Stimulated activated CD4-positive, alpha-beta T cell treated with anti-CD3 and anti-CD28 coated beads, Interleukin-15, amount 100 ng/mL, for 48 hours (primary cell): Measurements from ENCODE around the gene GPR108.

ENCODE experiments used
- DNase-seq, 2 donors: peaks; one replicate each; pipeline ENCODE4 v3.0.0-alpha.2; 2020; ENCODE audit warnings: low read depth in 2 of 2

Gene GPR108

DNA sequence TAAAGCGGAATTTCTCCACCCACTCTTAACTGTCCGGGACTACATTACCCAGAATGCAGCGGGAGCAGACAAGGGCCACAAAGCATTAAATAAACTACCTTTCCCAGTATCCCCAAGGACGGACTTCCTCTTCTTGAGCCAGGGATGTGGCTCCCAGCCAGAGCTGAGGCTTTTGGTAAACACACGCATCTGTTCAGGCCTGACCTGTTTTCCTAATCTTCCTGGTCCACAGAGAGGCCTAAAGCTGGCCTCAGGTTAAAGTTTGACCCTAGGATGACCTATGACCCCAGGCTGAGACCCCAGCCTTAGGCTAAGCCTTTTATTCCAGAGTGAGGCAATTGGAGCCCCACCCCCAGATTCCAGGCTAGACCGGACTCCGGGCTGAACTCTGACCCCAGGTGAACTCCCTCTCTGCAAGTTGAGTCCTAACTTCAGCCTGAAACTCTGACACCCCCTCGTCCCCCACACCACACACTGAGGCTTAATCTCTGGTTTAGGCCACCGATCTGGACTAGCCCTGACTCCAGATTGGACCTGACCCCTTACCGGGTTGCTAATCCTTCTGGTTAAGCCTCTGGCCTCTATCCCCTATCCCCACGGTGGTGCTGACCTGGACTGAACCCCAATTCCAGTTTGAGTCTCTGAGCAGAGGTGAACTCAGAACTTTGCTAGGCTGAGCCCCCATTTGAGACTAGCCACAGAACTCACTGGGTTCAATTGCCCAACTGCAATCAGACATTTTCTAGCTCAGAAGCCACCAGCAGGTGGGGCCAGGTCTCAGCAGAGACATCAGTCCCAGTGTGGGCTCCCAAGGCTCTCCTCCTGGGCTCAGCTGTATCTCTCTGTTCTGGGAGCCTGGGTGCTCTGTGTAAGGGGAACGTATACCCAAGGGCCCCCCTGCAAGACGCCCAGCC, 750 bp upstream of the GPR108 start:
- peak; percentile 67 to 77 for DNase-seq

DNA sequence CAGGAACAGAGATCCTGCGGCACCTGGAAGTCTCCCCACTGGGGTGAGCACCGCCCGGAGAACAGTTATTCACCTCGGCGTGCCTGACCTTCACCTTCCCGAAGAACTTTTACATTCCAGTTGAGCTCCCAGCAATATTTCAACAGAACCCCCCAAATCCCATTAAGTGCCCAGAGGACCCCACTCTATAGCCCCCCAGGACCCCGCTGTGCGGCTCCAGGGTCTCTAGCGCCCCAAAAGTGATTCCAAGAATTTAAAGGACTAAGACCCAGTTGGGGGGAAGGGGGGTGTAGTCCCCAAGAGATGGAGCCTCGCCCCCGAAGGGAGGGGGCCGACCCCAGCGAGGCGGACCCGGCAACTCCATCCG, 480 bp downstream of the GPR108 start:
- DNase-seq, result no peak

DNA sequence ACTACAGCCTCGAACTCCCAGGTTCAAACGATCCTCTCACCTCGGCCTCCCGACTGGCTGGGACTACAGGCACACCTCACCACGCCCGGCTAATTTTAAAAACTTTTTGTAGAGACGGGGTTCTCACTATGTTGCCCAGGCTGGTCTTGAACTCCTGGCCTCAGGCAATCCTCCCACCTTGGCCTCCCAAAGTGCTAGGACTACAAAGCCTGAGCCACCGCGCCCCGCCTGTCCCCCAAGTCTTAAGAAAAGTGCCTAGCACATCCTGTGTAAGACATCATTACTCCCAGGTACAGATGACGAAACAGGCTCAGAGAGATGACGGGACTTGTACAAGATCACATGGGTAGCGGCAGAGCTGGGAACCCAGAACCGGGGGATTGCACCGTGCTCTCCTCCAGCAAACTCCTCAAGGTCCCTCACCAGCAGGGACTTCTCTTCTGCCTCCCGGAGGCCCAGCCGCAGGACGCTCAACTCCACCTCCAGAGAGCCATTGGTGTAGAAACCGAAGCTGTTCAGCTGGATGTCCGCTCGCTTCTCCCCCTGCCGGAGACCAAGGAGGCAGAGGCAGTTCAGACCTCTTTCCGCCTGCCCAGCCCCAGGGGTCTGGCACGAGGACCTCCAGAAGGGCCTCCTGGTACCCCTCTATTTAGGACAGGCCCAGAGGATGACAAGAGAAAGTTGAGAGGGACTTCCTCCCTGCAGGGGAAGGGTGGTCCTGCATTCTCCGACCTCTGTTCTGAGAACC, 1.0 kb downstream of the GPR108 start:
- peak; percentile 58 to 63 for DNase-seq

DNA sequence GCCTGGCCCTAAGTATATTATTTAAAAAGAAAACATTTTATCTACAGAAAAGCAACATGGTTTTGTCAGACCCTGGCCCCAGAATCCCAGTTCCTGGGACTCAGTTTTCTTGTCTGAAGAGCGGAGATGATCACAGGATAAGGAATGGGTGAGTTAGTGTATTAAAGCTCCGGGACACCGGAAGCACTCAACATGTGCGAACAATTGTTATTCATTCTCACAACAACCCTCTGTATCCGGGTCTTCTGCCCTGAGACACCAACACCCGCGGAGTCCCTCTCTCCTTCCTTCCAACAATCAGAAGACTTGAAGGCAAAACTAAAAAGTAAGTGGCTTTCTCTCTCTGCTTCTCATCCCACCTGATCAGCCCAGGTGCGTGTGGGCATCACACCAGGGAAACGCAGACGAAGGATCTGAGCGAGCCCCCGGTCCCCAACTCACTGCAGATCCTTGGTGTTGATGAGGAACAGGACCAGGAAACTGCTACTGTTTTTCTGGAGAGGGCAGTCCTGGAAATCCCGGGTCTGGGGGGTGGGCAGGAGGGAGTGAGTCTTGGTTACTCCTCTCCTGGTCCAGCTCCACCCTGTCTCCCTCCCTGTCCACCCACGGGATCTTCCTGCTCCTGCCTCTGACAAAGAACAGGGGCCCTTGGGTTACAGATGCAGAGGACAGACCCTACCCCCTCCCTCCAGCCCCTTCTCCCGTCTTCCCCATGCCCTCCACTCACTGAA, 2.0 kb downstream of the GPR108 start:
- no peak for DNase-seq

DNA sequence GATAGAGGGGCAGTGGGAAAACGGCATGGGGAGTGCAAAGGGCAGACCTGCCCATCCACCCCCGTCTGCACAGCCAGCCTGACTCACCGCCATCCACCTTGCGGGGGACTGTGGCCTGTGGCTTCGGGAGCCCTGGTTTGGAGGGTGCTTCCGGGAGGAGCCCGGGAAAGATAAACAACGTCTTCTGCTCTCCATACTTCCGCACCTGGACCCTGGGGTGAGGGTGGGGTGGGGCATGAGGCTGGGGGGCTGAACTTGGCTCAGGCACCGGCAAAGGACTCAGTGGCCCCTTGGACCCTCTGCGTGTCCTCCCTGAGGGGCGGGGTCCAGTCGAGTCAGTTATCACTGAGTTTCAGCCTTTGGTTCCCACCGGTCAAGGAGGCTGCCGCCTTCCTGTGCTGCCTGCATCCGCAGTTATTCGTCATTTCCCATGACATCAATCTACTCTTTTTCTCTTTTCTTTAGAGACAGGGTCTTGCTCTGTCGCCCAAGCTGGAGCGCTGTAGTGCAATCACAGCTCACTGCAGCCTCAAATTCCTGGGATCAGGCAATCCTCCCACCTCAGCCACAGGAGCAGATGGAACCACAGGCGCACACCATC, 3.2 kb downstream of the GPR108 start:
- DNase-seq, result no peak

DNA sequence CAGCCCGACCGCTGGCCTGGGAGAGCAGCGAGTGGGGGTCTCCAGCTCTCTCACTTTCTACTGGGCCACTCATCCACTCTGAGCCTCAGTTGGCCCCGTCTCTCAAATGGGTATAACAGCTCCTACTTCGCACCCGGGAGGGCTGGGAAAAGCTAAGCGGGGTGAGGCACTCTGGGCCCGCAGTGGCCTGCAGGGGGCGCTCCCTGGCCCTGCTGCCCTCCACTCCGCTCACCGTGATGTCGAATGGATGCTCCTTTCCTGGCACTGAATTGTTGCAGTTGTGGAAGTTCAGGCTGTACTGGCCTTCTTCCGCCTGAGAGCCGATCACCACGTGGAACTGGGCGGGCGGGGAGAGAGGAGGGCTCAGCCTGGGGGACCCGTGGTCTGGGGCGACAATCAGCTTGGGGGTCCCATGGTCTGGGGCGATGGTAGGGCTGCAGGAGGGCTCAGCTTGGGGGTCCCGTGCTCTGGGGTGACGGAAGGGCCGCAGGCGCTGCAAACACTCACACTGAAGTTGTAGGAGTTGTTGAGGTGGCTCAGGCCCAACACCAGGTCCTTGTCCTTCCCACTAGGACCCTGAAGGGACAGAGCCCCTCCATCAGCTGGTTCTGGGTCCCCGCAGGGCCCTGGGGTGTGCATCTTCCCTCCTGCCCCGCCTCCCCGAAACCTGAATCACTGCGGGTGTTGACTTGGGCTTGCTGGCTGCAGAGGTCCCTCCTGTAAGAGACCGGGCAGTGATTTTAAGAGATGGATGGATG, 3.9 kb downstream of the GPR108 start:
- DNase-seq, result no peak

DNA sequence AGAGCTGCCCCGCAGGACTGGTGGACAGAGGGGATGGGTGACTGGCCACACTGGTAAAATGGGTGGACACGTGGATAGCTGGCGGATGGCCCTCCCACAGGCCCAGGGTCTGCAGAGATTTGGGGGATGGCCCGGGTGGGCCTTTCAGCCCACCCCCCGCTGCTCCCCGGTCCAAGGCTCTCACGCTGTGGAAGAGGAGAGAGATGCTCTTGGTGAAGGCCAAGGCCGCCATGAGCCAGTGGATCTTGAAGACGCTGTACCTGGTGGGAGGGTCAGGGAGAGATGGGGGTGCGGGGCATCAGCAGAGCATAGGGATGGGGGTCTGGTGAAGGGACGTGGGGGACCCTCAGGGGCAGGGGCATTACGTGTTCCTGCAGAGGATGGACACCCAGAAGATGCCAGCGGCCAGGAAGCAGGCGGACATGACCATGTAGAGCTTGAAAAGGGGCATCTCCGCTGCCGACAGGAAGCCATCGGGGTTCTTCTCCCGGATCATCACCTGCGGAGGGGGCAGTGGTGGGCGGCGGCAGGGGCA, 4.5 kb downstream of the GPR108 start:
- DNase-seq, result no peak

DNA sequence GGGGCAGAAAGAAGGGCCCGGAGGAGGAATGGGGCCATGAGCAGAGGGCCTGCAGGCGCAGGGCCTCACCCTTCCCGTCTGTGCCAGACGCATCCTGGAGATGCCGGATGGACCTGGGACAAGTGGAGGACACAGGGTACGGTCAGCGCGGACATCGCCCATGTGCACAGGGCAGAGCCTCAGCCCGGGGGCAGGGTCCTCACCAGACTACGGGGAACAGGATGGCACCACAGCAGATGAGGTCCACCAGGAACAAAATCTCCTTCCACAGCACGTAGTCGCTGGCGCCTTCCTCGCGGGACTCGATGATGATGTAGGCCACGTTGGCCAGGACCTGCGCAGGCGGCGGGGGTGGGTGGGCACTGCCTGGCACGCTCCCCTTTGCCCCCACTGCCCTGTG, 5.6 kb downstream of the GPR108 start:
- DNase-seq, result no peak

DNA sequence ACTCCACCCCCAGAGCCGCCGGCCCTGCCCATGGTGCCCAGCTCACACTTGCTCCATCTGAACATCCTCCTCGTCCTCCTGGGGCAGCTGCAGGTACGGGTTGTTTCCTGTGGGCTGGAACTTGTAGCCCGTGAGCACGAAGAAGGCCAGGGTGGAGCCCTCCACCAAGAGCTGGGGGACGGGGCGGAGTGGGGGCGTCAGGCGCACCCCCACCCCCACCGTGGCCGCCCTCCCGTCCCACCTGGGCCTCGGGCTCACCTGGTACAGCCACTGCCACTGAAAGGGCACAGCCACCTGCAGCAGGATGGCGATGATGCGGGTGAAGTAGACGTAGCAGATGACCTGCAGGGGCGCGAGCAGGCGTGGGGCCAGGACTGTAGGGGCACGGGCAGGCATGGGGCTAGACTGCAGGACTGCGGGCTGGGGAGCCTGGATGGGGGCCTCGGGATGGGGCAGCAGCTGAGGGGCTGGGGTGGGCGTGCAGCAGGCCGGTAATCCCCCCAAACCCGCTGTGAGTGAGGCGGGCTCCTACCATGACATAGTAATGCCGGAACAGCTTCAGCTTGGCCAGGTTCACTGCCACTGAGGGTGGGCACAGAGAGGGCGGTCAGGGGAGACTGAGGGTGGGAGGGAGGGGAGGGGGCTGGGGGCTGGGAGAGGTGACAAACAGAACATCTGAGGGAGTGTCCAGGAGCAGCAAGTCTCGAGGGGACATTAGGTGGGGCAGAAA, 6.3 kb downstream of the GPR108 start:
- no peak for DNase-seq

DNA sequence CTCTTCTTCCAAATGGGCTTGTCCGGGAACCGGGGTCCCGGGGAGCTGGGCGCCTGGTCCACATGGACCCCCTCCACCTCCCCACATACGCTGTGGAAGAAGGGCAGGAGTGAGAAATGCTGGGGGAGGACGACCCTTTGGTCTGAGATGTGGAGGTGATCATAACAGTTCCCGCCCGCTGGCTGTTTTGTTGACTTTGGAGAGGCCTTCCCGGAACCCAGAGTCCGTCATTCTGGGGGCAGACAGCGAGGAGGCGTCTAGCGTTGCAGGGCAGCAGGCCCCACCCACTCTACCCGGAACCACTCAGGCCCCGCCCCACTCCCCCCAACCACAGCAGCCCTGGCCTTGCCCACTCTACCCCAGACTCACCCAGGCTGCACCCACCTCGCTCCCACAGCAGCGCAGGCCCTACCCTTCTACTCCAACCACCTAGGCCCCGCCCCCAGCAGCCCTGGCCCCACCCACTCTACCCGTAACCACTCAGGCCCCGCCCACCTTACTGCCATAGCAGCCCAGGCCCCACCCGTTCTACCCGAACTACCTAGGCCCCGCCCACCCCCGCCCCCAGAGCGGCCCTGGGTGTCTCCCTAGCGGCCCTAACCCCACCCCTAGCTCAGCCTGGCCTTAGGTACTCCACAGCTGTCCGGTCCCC, 7.1 kb downstream of the GPR108 start:
- DNase-seq, result peak; percentile 47 to 58

DNA sequence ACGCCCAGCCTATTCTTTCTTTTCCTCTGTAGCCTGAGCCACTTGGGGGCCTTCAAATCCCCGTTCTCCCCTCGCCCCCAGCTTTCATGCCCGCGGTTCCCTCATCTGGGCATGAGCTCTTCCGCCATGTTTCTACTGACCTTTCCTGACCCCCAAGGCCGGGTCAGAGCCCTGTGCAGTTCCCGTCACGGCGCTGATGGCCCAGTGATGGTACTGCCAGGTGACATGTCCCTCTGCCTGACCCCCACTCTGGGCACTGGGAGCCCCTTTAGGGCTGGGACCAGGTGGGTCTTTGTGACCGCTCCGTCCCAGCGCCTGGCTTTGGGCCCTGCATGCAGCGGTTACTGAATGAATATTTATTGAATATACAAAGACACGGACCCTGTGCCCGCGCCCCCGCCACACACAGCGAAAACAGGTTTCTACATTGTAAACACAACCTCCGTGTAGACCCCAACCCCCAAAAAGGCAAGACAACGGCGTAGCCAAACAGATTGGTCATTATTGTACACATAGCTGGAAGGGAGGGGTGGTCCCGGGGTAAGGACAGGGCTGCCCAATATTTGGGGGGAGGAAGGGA, 7.7 kb downstream of the GPR108 start:
- DNase-seq, result no peak

DNA sequence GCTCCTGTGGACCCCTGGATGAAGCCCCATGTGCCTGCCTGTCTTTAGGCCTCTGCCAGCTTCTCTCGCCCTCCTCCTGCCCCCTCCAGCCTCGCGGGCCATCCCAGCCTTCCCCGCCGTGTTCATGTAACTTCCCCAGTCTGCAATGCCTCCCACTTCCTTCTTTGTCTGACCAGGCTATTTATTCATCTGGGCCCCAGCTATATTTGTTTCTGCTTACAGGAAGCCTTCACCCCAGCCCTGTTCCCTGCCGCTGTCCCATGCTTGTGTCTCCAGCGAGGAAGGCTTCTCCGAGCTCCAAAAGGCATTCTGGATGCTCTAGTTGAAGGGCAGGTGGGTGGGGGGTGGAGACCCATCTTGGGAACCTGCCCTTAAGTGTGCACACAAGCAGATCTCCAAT, 9.0 kb downstream of the GPR108 start:
- DNase-seq, result no peak

DNA sequence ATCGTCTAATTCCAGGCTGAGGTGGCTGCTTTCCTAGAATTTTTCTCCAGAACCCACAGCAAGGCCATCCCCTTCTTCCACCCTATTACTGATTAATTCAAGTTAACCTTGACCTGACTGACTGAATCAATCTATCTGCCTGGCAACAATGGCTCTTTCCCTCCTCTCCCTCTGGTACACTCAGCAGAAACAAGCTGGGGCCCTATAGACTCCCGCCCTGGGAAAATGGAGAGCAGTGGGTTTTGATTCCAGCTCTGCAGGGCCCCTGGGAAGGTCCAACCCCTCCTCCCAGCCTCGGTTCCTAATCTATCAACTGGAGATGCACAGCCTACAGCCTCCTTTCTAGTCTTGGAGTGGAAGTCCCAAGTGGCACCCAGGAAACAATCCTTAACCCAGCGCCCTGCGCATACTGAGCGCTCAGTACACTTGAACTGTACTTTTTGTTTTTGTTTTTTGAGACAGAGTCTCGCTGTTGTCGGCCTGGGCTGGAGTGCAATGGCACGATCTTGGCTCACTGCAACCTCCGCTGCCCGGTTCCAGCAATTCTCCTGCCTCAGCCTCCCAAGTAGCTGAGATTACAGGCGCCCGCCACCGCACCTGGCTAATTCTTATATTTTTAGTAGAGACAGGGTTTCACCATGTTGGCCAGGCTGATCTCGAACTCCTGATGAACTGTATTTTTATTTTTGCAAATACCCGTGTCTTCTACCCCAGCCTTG, 11.7 kb downstream of the GPR108 start:
- DNase-seq, result no peak

DNA sequence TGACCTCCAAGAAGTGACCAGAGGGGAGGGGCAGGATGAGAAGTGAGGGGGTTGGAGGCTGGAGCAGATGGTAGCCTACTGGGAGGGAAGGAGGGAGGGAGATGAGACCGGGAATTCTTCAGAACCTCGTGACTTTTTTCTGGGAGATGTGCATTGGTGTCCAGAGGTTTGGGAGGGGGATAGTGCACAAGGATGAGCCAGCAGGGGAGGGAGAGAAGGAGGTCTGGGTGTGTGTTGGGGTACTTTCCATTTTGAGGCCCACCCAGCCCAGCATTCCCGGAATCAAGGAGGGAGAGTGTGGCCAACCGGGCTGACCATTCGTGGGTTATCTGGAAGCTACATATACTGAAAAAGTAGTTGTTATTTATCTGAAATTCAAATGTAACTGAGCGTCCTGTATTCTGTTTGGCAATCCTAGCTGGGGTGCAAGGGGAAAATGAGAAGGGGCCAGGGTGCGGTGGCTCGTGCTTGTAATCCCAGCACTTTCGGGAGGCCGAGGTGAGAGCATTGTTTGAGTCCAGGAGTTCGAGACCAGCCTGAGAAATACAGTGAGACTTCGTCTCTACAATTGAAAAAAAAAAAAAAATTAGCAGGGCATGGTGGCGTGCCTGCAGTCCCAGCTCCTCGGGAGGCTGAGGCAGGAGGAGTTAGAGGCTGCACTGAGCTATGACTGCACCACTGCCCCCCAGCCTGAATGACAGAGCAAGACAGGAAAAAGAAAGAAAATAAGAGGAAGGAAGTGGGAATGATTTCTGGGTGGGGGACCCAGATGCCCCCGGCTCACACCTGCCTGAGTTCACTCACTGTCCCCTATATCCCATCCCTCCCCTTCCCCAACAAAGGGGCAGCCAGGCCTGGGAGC, 12.5 kb downstream of the GPR108 start:
- DNase-seq, result no peak

DNA sequence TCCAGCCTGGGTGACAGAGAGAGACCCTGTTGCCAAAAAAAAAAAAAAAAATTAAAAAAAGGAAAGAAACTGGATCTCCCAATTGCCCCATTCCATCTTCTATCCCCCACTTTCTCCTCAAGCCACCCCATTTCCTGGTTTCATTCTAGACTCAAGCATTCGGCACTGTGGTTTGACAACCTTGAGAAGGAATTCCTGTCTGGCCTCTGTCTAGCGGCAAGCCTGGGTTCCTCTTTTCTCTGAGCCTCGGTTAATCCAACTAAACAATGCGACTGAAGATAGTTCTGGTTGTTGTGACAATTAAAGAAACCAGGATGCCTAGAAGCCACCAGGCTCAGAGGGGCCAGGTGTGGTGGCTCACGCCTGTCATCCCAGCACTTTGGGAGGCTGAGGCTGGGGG, 13.6 kb downstream of the GPR108 start:
- DNase-seq, result no peak

DNA sequence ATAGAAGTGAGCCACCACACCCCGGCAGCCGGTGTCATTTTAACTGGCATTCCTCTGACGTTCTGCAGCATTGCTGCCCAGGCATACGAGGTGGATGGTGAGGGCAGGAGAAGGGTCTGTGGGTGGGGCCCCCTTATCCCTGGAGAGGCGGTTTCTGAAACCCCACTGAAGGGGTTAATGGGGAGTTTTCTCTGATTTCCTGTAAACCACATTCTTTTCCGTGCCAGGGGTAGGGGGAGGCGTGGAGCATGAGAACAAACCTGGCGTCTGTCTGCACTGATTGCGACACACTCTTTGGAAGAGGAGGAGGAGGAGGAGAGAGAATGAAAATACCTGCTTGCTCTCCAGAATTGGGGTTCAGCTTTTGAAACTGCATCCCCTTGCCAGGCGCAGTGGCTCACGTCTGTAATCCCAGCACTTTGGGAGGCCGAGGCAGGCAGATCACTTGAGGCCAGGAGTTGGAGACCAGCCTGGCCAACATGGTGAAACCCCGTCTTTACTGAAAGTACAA, 14.2 kb downstream of the GPR108 start:
- DNase-seq, result no peak

DNA sequence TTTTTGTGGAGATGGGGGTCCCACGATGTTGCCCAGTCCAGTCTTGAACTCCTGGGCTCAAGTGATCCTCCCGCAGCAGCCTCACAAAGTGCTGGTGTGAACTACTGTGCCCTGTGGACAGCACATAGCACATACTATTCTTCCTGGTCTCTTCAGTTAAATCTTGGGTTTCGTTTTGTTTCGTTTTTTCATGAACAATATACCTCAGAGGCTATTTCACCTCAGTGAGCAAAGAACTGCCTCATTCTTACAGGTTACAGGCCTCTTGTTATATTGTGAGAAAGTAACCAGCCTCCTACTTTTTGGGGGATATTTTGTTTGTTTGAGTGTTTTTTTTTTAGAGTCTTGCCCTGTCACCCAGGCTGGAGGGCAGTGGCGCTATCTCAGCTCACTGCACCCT, 15.6 kb downstream of the GPR108 start:
- DNase-seq, result no peak

DNA sequence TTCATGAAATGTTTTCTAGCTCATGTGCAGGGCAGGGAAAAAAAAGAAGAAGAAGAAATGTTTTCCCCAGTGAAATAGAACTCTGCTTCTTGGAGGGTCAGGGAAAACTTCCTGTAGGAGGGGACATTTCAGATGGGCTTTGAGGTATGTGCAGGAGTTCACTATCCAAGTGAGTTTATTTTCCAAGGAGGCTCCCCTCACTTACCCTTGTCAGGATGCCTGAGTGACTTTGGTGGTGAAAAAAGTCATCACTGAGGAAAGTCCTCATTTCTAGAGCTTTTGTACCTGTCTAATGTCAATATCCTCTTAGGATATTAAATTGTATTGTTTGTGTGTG, 16.3 kb downstream of the GPR108 start:
- DNase-seq, result no peak
